Erythroblast (primary cell): Measurements from ENCODE around the gene CABLES1.

ENCODE experiments used
- GATA1 ChIP-seq: IDR thresholded peaks from 2 replicates; pipeline ENCODE4 v1.6.1; 2011; ENCODE audit warnings: low read depth, mild to moderate bottlenecking, control low read depth, low read length, moderate library complexity
- POLR2A ChIP-seq: IDR thresholded peaks from 2 replicates; pipeline ENCODE4 v1.6.1; 2011; ENCODE audit warnings: mild to moderate bottlenecking, low read length

DNA sequence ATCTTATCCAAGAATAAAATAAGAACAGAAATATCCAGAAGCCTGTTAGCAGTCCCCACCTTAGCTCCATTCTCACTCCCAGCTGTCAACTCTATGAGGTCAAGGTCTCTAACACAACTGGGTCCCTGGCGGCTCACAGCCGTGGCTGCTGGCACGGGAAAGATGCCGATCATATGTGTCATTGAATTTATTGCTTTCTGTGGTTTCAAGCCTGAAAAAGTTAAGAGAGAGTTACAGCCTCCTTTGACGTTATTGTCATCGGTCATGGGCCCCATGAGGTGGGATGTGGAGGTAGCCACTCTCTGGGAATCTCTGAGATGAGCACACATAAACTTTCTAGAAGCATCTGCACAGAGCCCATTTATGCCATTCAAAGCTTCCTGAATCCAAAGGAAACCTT is 28.7 kb upstream of the CABLES1 start:
- no peak for TF ChIP-seq POLR2A
- TF ChIP-seq GATA1: no peak
